Thyroid gland (tissue), 4 donors: ENCODE measurements around the gene FAT2. TPM values are rescaled to one million over a fixed set of nuclear protein-coding genes. Genes with fewer than 3 reads are reported as not detected.

Source experiments
- DNase-seq, 2 donors: peaks; one replicate each; pipeline ENCODE4 v3.0.0-alpha.2; 2019
- H3K27ac ChIP-seq, 3 donors: fragments of 200-600 bp; sonication (generic); 1 replicate in 2 of 3; 2 replicates in 1 of 3; pipeline ENCODE4 v1.5.1; 2016 to 2019; ENCODE audit warnings: mild to moderate bottlenecking in 1 of 3, moderate library complexity in 1 of 3
- H3K27me3 ChIP-seq: fragments of 200-600 bp; sonication (generic); one replicate; pipeline ENCODE4 v1.5.1; 2019
- H3K36me3 ChIP-seq, 2 donors: fragments of 200-600 bp; sonication (generic); one replicate each; pipeline ENCODE4 v1.5.1; 2016 to 2019
- H3K4me1 ChIP-seq, 2 donors: fragments of 200-600 bp; sonication (generic); one replicate each; pipeline ENCODE4 v1.5.1; 2017 to 2019
- H3K4me3 ChIP-seq, 3 donors: fragments of 200-600 bp; sonication (generic); replicated peaks in 1 of 3; 1 replicate in 2 of 3; 2 replicates in 1 of 3; pipeline ENCODE4 v1.5.1; 2016; ENCODE audit warnings: mild to moderate bottlenecking in 1 of 3
- H3K9me3 ChIP-seq: fragments of 200-600 bp; sonication (generic); one replicate; pipeline ENCODE4 v1.5.1; 2017
- CTCF ChIP-seq, 6 experiments: fragments of 200-600 bp in 3 of 6; fragments of 450-650 bp in 3 of 6; sonication (generic) in 3 of 6; IDR thresholded peaks; one replicate each; pipeline ENCODE4 v1.5.1; 2016 to 2019; ENCODE audit warnings: antibody characterized with exemption in 6 of 6, mild to moderate bottlenecking in 2 of 6, inconsistent platforms in 1 of 6, moderate library complexity in 1 of 6
- POLR2A ChIP-seq, 2 donors: fragments of 450-650 bp; IDR thresholded peaks; one replicate each; pipeline ENCODE4 v1.6.1; 2017; ENCODE audit warnings: antibody characterized with exemption in 2 of 2, mild to moderate bottlenecking in 2 of 2, moderate library complexity in 1 of 2
- WGBS, 2 donors: methylation state at CpG; one replicate each; pipeline ENCODE4 v1.1.5; 2017; 5-methylcytosine and 5-hydroxymethylcytosine counted together
- intact Hi-C: fragments of 100-400 bp; cut with DNase I; formaldehyde crosslinking; loops from one replicate; pipeline ENCODE4 v1.15.1; 2023
- total RNA-seq, 4 donors: library from RNA; depleted of rRNA; stranded (reverse); fragments of >200 nt; gene quantifications; one replicate each; pipeline ENCODE4 v1.2.3, GENCODE V29; 2016

The FAT2 gene
- total RNA-seq, 4 donors from 2014 or later = 0.11 to 0.54 (median 0.13) TPM; not detected in 1

DNA sequence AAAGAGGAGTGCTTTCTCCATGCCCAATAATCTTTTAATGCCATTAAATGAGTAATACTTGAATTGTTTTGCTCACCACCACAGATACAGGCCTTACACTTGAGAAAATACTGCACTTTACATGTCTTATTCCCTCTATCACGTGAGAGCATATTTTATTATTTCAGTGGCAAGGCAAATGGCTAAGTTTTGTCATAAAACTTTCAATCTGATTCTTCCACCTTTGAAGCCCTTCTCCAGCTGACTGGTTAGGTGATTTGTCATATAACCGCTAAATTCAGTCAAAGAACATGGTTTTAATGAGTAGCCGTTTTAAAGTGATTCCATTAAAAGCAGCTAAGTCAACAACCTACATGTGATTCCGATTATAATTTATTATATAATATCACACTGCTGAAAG is 43.8 kb downstream of the FAT2 start:
- WGBS, 2 donors = 76 to 80% methylated on average over 4 of the region's 4 CpGs
- H3K27ac ChIP-seq = no peak overlapping the region
- no peaks in the 10 kb centered on the region for H3K9me3 ChIP-seq
- no peak for TF ChIP-seq CTCF (IDR thresholded peaks at IDR 0.05)
- no peak for TF ChIP-seq POLR2A (IDR thresholded peaks at IDR 0.05)
- intact Hi-C loops = no loop called here
- DNase-seq = no peak
- no peaks in the 10 kb centered on the region for H3K4me1 ChIP-seq
- no peaks in the 10 kb centered on the region for H3K27me3 ChIP-seq
- H3K4me3 ChIP-seq = no peak overlapping the region
- H3K36me3 ChIP-seq = no peaks in the 10 kb centered on the region

DNA sequence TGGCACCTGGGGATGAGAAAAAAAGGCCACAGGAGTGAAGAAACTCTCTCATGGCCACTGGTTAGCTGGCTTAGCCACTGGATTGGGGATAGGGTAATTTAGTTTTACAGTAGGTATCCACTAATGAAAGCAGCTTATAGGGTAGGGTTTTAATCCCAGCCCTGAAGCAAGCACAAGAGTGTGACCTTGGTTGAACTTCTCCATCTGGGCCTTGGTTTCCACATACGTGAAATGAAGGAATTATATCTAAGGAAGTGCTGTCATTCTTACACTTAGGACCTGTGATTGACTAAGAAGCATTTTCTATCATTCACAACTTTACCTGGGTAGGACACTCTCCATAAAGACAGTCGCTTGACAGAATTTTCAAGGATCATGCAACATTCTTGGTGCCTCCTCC is 49.6 kb downstream of the FAT2 start:
- Histone ChIP-seq H3K9me3 (no peaks in the 10 kb centered on the region), H3K27me3 (no peaks in the 10 kb centered on the region), H3K4me1 (no peaks in the 10 kb centered on the region), H3K27ac (no peak overlapping the region), H3K36me3 (no peaks in the 10 kb centered on the region), H3K4me3 (no peak overlapping the region)
- TF ChIP-seq POLR2A (IDR thresholded peaks at IDR 0.05) = no peak
- intact Hi-C loops = no loop called here
- no peak for DNase-seq
- 92 to 95% methylated on average over 2 of the region's 2 CpGs for WGBS, 2 donors

Other genes starting within 250 kb of the FAT2 start
- not detected for gene SLC36A2, start 243.8 kb downstream of the FAT2 start, total RNA-seq
- 1 to 10 TPM; 4.5 to 7.5 (median 5.9) TPM for gene SLC36A1, start 143.7 kb downstream of the FAT2 start, total RNA-seq
- 100 to 1,000 TPM; 302 to 327 (median 309) TPM for gene SPARC, start 95.6 kb upstream of the FAT2 start, total RNA-seq
- gene ATOX1, start 167.3 kb upstream of the FAT2 start, total RNA-seq = 100 to 1,000 TPM in 3 of 4 donors, 10 to 100 TPM in 1; 73.4 to 236 (median 157) TPM
- gene G3BP1, start 180.6 kb upstream of the FAT2 start, total RNA-seq = 100 to 1,000 TPM in 3 of 4 donors, 10 to 100 TPM in 1; 95.9 to 177 (median 131) TPM